OCI-LY1 (cell line): ENCODE results near the gene TMEFF2.

ENCODE experiments used
- H2AFZ ChIP-seq: fragments of 200-600 bp; sonication (generic), shearing (Covaris generic); 2 replicates; pipeline ENCODE4 v1.6.0; 2014; ENCODE audit warnings: antibody characterized with exemption, mild to moderate bottlenecking, low read length
- H3F3A ChIP-seq: fragments of 200-600 bp; sonication (generic), shearing (Covaris generic); 2 replicates; pipeline ENCODE4 v1.6.0; 2014; ENCODE audit warnings: mild to moderate bottlenecking, antibody characterized with exemption, low read length, moderate library complexity; ENCODE audit not compliant: insufficient read depth
- H3K27ac ChIP-seq: fragments of 200-600 bp; sonication (generic); 2 replicates; pipeline ENCODE4 v1.5.1; 2014; ENCODE audit warnings: low read length, mixed run types, mild to moderate bottlenecking, low read depth; ENCODE audit not compliant: poor library complexity, severe bottlenecking
- H3K27me3 ChIP-seq: fragments of 200-600 bp; sonication (generic); 2 replicates; pipeline ENCODE4 v1.6.0; 2014; ENCODE audit warnings: antibody characterized with exemption, mild to moderate bottlenecking, low read length, moderate library complexity; ENCODE audit not compliant: insufficient read depth
- H3K36me3 ChIP-seq: fragments of 200-600 bp; sonication (generic); 2 replicates; pipeline ENCODE4 v1.6.1; 2014; ENCODE audit warnings: mild to moderate bottlenecking, antibody characterized with exemption, low read length, moderate library complexity, mixed read lengths; ENCODE audit not compliant: insufficient read depth
- H3K4me1 ChIP-seq: fragments of 200-600 bp; sonication (generic); 2 replicates; pipeline ENCODE4 v1.5.1; 2014; ENCODE audit warnings: mild to moderate bottlenecking, low read length, moderate library complexity; ENCODE audit not compliant: insufficient read depth, severe bottlenecking
- H3K4me2 ChIP-seq: fragments of 200-600 bp; sonication (generic), shearing (Covaris generic); 2 replicates; pipeline ENCODE4 v1.6.1; 2014; ENCODE audit warnings: low read length
- H3K4me3 ChIP-seq: fragments of 200-600 bp; sonication (generic); 2 replicates; pipeline ENCODE4 v1.5.1; 2014; ENCODE audit warnings: low read length, low read depth, mild to moderate bottlenecking, mixed read lengths; ENCODE audit not compliant: poor library complexity, severe bottlenecking
- H3K79me2 ChIP-seq: fragments of 200-600 bp; shearing (Covaris generic); 2 replicates; pipeline ENCODE4 v1.6.1; 2016; ENCODE audit warnings: mixed run types, low read length, mixed read lengths; ENCODE audit not compliant: insufficient read depth
- H3K9ac ChIP-seq: fragments of 200-600 bp; sonication (generic), shearing (Covaris generic); 2 replicates; pipeline ENCODE4 v1.6.1; 2014; ENCODE audit warnings: mild to moderate bottlenecking, low read length, mixed read lengths
- H3K9me2 ChIP-seq: fragments of 200-600 bp; sonication (generic), shearing (Covaris generic); 2 replicates; pipeline ENCODE4 v1.6.1; 2014; ENCODE audit warnings: low read depth, mild to moderate bottlenecking, low read length, mixed read lengths
- H3K9me3 ChIP-seq: fragments of 200-600 bp; shearing (Covaris generic); 2 replicates; pipeline ENCODE4 v1.6.1; 2014; ENCODE audit warnings: low read length, mixed read lengths
- H4K20me1 ChIP-seq: fragments of 200-600 bp; sonication (generic), shearing (Covaris generic); 2 replicates; pipeline ENCODE4 v1.6.0; 2016; ENCODE audit warnings: mild to moderate bottlenecking, low read length; ENCODE audit not compliant: insufficient read depth
- EZH2 ChIP-seq: fragments of 200-600 bp; sonication (generic), shearing (Covaris generic); IDR thresholded peaks from 2 replicates; pipeline ENCODE4 v1.8.0; 2017; ENCODE audit warnings: borderline replicate concordance, mixed run types, mild to moderate bottlenecking, antibody characterized with exemption, low read length, moderate library complexity, mixed read lengths
- TF ChIP-seq, protein P1 (sequence below): fragments of 200-600 bp; sonication (generic), shearing (Covaris generic); IDR thresholded peaks from 2 replicates; pipeline ENCODE4 v1.5.1; 2017; ENCODE audit warnings: mild to moderate bottlenecking, antibody characterized with exemption, low read length, moderate library complexity, mixed read lengths

The TMEFF2 gene

DNA sequence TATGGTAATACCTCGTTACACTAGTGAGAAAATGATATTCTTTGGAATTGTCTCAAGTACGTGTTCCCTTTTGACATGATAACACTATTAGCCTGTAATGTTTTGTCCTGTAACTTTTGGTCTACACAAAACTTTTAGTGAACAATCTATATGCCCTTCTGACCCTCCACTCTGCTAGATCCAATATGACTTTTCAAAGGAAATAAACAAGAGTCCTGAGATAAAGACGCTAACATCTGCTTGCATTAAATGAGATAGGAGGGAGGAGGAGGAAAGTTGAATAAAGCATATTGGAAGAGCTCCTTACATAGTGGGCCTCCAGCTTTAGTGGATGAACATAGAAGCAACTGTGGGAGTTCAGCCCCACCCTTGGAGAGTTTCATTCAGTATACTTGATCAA lies 264.5 kb downstream of the TMEFF2 start:
- no peak overlapping the region for H3K27ac ChIP-seq
- no peaks in the 10 kb centered on the region for H3K9me3 ChIP-seq
- no peaks in the 10 kb centered on the region for H3F3A ChIP-seq
- H3K9ac ChIP-seq = no peak overlapping the region
- H4K20me1 ChIP-seq = no peaks in the 10 kb centered on the region
- H3K9me2 ChIP-seq = no peaks in the 10 kb centered on the region
- H2AFZ ChIP-seq = no peak overlapping the region
- TF ChIP-seq EZH2 = no peak
- TF ChIP-seq, protein P1, sequence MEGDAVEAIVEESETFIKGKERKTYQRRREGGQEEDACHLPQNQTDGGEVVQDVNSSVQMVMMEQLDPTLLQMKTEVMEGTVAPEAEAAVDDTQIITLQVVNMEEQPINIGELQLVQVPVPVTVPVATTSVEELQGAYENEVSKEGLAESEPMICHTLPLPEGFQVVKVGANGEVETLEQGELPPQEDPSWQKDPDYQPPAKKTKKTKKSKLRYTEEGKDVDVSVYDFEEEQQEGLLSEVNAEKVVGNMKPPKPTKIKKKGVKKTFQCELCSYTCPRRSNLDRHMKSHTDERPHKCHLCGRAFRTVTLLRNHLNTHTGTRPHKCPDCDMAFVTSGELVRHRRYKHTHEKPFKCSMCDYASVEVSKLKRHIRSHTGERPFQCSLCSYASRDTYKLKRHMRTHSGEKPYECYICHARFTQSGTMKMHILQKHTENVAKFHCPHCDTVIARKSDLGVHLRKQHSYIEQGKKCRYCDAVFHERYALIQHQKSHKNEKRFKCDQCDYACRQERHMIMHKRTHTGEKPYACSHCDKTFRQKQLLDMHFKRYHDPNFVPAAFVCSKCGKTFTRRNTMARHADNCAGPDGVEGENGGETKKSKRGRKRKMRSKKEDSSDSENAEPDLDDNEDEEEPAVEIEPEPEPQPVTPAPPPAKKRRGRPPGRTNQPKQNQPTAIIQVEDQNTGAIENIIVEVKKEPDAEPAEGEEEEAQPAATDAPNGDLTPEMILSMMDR = no peak
- no peaks in the 10 kb centered on the region for H3K36me3 ChIP-seq
- H3K4me3 ChIP-seq = no peak overlapping the region
- H3K4me1 ChIP-seq = no peaks in the 10 kb centered on the region
- H3K27me3 ChIP-seq = no peaks in the 10 kb centered on the region
- H3K79me2 ChIP-seq = no peaks in the 10 kb centered on the region
- H3K4me2 ChIP-seq = no peak overlapping the region

DNA sequence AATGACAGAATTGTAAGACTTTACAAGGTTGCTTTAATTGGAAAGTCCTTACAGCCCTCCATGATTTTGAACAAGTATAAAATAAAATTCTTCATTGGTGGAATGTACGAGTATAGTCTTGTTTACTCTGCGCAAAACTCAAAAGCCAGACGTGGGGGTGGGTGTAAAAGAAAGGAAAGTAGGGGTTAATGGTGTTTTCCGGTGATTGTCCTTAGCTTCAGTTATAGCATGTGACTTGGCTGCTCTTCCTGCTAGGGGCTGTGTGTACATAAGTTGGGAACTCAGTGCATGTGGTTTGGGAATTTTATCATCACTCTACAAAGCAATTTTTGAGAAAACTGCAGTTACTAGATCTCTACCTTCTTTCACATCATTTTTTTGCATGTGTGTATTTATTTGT lies 265.4 kb downstream of the TMEFF2 start:
- H3K9me3 ChIP-seq = no peaks in the 10 kb centered on the region
- no peaks in the 10 kb centered on the region for H3K36me3 ChIP-seq
- H3K4me1 ChIP-seq = no peaks in the 10 kb centered on the region
- no peak overlapping the region for H3K9ac ChIP-seq
- no peaks in the 10 kb centered on the region for H4K20me1 ChIP-seq
- H3K27me3 ChIP-seq = no peaks in the 10 kb centered on the region
- no peak overlapping the region for H3K4me2 ChIP-seq
- H3K9me2 ChIP-seq = no peaks in the 10 kb centered on the region
- H3F3A ChIP-seq = no peaks in the 10 kb centered on the region
- no peak overlapping the region for H3K4me3 ChIP-seq
- no peak overlapping the region for H2AFZ ChIP-seq
- TF ChIP-seq EZH2 = no peak
- TF ChIP-seq, protein P1 = no peak
- no peak overlapping the region for H3K27ac ChIP-seq
- no peaks in the 10 kb centered on the region for H3K79me2 ChIP-seq

DNA sequence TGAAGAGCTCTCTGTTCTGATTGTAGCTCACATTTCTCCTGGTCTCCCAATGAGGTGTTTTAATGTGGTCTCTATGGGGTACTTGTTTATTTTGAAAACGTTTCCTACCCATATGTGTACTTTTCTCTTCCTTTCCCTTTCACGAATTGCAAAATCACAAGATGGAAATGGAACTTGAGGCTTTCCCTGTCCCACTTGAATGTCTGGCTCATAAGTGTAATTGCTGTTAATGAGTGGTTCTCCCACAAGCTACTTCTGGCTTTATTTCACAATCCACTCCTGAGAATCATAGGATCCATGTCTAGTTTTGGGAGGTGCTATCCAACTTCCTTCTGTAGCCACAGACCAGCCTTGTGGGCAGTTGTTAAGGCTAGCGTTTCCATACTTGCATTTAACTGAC lies 266.7 kb downstream of the TMEFF2 start:
- no peaks in the 10 kb centered on the region for H3F3A ChIP-seq
- no peaks in the 10 kb centered on the region for H3K9me3 ChIP-seq
- no peak overlapping the region for H3K4me3 ChIP-seq
- H3K9ac ChIP-seq = no peak overlapping the region
- no peak overlapping the region for H2AFZ ChIP-seq
- no peak overlapping the region for H3K4me2 ChIP-seq
- TF ChIP-seq, protein P1 = no peak
- TF ChIP-seq EZH2 = no peak
- H4K20me1 ChIP-seq = no peaks in the 10 kb centered on the region
- no peaks in the 10 kb centered on the region for H3K27me3 ChIP-seq
- no peaks in the 10 kb centered on the region for H3K9me2 ChIP-seq
- H3K27ac ChIP-seq = no peak overlapping the region
- H3K4me1 ChIP-seq = no peaks in the 10 kb centered on the region
- no peaks in the 10 kb centered on the region for H3K79me2 ChIP-seq
- H3K36me3 ChIP-seq = no peaks in the 10 kb centered on the region
